OCI-LY7 (cell line): Measurements from ENCODE around the gene SUPT3H. TPM values are rescaled to one million over a fixed set of nuclear protein-coding genes. Genes with fewer than 3 reads are reported as not detected.

Experiments
- BruUV-seq: library from RNA; stranded (reverse); fragments of 400-500 nt; replicated peaks from 2 replicates; lab custom pipeline; 2021; lab: Mats Ljungman, UMichigan
- CTCF ChIA-PET: fragments of 300-600 bp; sonication (Branson Sonifier 250); formaldehyde crosslinking; loops from one replicate; lab custom pipeline; 2022; ENCODE audit warnings: antibody characterized with exemption; ENCODE audit not compliant: unreplicated experiment; lab: Charles Lee
- POLR2A ChIA-PET: fragments of 300-600 bp; sonication (Branson Sonifier 250); formaldehyde crosslinking; loops from one replicate; lab custom pipeline; 2022; ENCODE audit warnings: antibody characterized with exemption; lab: Charles Lee
- DNase-seq: peaks from one replicate; pipeline ENCODE4 v3.0.0-alpha.2; 2015; ENCODE audit warnings: low spot score
- H2AFZ ChIP-seq: fragments of 200-600 bp; sonication (generic), shearing (Covaris generic); 2 replicates; pipeline ENCODE4 v1.6.1; 2014; ENCODE audit warnings: mild to moderate bottlenecking, antibody characterized with exemption, low read length, moderate library complexity
- H3K27ac ChIP-seq: fragments of 200-600 bp; sonication (generic); 2 replicates; pipeline ENCODE4 v1.5.1; 2014; ENCODE audit warnings: mixed run types, low read depth, mild to moderate bottlenecking, moderate library complexity, low read length, inconsistent platforms; ENCODE audit not compliant: poor library complexity, severe bottlenecking
- H3K36me3 ChIP-seq: fragments of 200-600 bp; sonication (generic); 2 replicates; pipeline ENCODE4 v1.6.1; 2014; ENCODE audit warnings: mild to moderate bottlenecking, antibody characterized with exemption, low read length, moderate library complexity, mixed read lengths; ENCODE audit not compliant: insufficient read depth
- H3K4me1 ChIP-seq: fragments of 200-600 bp; sonication (generic); 2 replicates; pipeline ENCODE4 v1.5.1; 2014; ENCODE audit warnings: mild to moderate bottlenecking, low read length; ENCODE audit not compliant: insufficient read depth, poor library complexity, severe bottlenecking
- H3K4me2 ChIP-seq: fragments of 200-600 bp; sonication (generic); 2 replicates; pipeline ENCODE4 v1.6.1; 2014; ENCODE audit warnings: mild to moderate bottlenecking, low read length
- H3K4me3 ChIP-seq: fragments of 200-600 bp; sonication (generic); 2 replicates; pipeline ENCODE4 v1.5.1; 2014; ENCODE audit warnings: mild to moderate bottlenecking, low read depth, low read length; ENCODE audit not compliant: poor library complexity, severe bottlenecking
- H3K79me2 ChIP-seq: fragments of 200-600 bp; sonication (generic); 2 replicates; pipeline ENCODE4 v1.6.1; 2016; ENCODE audit warnings: low read depth, mild to moderate bottlenecking, low read length, moderate library complexity, mixed read lengths; ENCODE audit not compliant: insufficient read depth
- H3K9me2 ChIP-seq: fragments of 200-600 bp; sonication (generic); 2 replicates; pipeline ENCODE4 v1.6.1; 2016; ENCODE audit warnings: mild to moderate bottlenecking, low read length, mixed read lengths; ENCODE audit not compliant: insufficient read depth
- H3K9me3 ChIP-seq: fragments of 200-600 bp; sonication (generic); 2 replicates; pipeline ENCODE4 v1.6.1; 2014; ENCODE audit warnings: mild to moderate bottlenecking, mixed run types, low read length, mixed read lengths
- H4K20me1 ChIP-seq: fragments of 200-600 bp; sonication (generic); 2 replicates; pipeline ENCODE4 v1.6.1; 2014; ENCODE audit warnings: mild to moderate bottlenecking, antibody characterized with exemption, low read length, moderate library complexity, mixed read lengths; ENCODE audit not compliant: insufficient read depth
- CTCF ChIP-seq: fragments of 200-600 bp; sonication (generic); conservative IDR thresholded peaks from 2 replicates; pipeline ENCODE4 v1.5.1; 2014; ENCODE audit warnings: mild to moderate bottlenecking, antibody characterized with exemption, low read length, moderate library complexity, mixed read lengths
- EZH2phosphoT487 ChIP-seq: fragments of 200-600 bp; sonication (generic); IDR thresholded peaks from 2 replicates; pipeline ENCODE4 v1.6.1; 2018; ENCODE audit warnings: low read depth, borderline replicate concordance, mild to moderate bottlenecking, mixed run types, antibody characterized with exemption, low read length, moderate library complexity, mixed read lengths
- intact Hi-C: fragments of 100-400 bp; cut with micrococcal nuclease; formaldehyde crosslinking; loops from one replicate; pipeline ENCODE4 v1.10.0; 2022; ENCODE audit not compliant: unreplicated experiment
- total RNA-seq, 2 experiments: library from RNA; depleted of rRNA in 1 of 2; stranded (reverse); fragments of >200 nt in 1 of 2; shearing (Covaris generic) in 1 of 2; gene quantifications; 2 replicates each; pipeline ENCODE4 v1.2.3, GENCODE V29; 2014 to 2022

SUPT3H gene
- total RNA-seq, 2 experiments from 2014 or later: 1.1 to 7.1 TPM

- TF ChIP-seq CTCF (no peak), EZH2phosphoT487 (no peak)
- no peaks in the 10 kb centered on the region for H3K36me3 ChIP-seq
- no TSS peak for BruUV-seq
- H3K27ac ChIP-seq: no peak overlapping the region
- no peak overlapping the region for H3K4me3 ChIP-seq
- H4K20me1 ChIP-seq: no peaks in the 10 kb centered on the region
- POLR2A ChIA-PET: no interaction called here
- no peaks in the 10 kb centered on the region for H3K79me2 ChIP-seq
- no peak for DNase-seq
- no peaks in the 10 kb centered on the region for H3K9me2 ChIP-seq
- H3K4me1 ChIP-seq: no peaks in the 10 kb centered on the region
- H2AFZ ChIP-seq: no peak overlapping the region
- no peak overlapping the region for H3K4me2 ChIP-seq
- no peaks in the 10 kb centered on the region for H3K9me3 ChIP-seq
- CTCF ChIA-PET: no interaction called here
- intact Hi-C loops: no loop called here
These were observed 411.2 kb downstream of the SUPT3H start for GRCh38 chr6:44966449-44967092.

GRCh38 chr6:44965708-44966107, 412.0 kb downstream of the SUPT3H start:
- CTCF ChIA-PET: no interaction called here
- Histone ChIP-seq H3K9me3 (no peaks in the 10 kb centered on the region), H3K79me2 (no peaks in the 10 kb centered on the region), H2AFZ (no peak overlapping the region), H3K36me3 (no peaks in the 10 kb centered on the region), H3K27ac (no peak overlapping the region), H3K9me2 (no peaks in the 10 kb centered on the region), H4K20me1 (no peaks in the 10 kb centered on the region), H3K4me2 (no peak overlapping the region), H3K4me3 (no peak overlapping the region), H3K4me1 (no peaks in the 10 kb centered on the region)
- no peak for DNase-seq
- TF ChIP-seq EZH2phosphoT487 (no peak), CTCF (no peak)
- BruUV-seq: no TSS peak
- POLR2A ChIA-PET: no interaction called here
- intact Hi-C loops: no loop called here

- TF ChIP-seq CTCF (no peak), EZH2phosphoT487 (no peak)
- ChIA-PET CTCF (no interaction called here), POLR2A (interaction anchor here (0.5 kb wide), 1 partner anchor 15 kb away, joined by 3 read pairs; no protein-coding TSS in a partner anchor)
- Histone ChIP-seq H3K4me2 (no peak overlapping the region), H3K36me3 (no peaks in the 10 kb centered on the region), H3K79me2 (no peaks in the 10 kb centered on the region), H3K4me1 (no peaks in the 10 kb centered on the region), H3K9me3 (no peaks in the 10 kb centered on the region), H3K9me2 (no peaks in the 10 kb centered on the region), H3K4me3 (no peak overlapping the region), H3K27ac (no peak overlapping the region), H4K20me1 (no peaks in the 10 kb centered on the region), H2AFZ (no peak overlapping the region)
- BruUV-seq: no TSS peak
- intact Hi-C loops: no loop called here
- DNase-seq: no peak
These were observed 416.8 kb downstream of the SUPT3H start for GRCh38 chr6:44960898-44961297.
